GM10266 (cell line): ENCODE results near the gene HOXD12.

Experiments
- DNase-seq: peaks from one replicate; pipeline ENCODE4 v3.0.0; 2012; ENCODE audit errors: extremely low spot score
- TF ChIP-seq, protein P1 (sequence below): IDR thresholded peaks from 2 replicates; pipeline ENCODE4 v1.5.1; 2012; ENCODE audit warnings: mild to moderate bottlenecking, low read depth; ENCODE audit not compliant: control insufficient read depth, insufficient read depth; ENCODE audit errors: missing control alignments

Gene HOXD12

DNA sequence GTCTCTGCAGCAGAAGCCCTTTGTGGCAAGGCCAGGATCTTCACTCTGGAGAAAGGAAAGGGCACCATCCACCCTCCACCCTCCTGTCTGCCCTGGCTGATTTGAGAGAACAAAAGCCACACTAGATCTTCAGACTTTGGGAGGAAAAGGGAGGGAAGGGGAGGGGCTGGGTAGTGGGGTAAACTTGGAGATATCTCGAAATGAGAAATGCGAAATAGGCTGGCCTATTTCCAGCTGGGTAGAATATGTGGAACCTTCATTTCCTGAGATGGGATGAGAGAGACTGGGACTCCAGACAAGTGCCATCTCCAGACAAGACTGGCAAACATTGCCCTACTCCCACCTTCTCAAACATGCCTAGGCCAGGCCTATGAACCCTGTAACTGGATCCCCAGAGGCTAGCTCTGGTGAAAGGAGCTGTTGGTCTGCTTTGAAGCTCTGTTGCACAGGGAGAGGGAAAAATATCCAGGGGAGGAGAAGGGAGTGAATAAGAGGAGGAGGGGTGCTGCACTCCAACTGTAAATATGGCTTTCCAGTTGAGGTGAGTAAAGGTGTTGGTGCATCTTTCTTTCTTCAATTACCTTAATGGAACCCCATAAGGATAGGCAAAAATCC is 1.7 kb downstream of the HOXD12 start:
- DNase-seq, result no peak
- TF ChIP-seq, protein P1, sequence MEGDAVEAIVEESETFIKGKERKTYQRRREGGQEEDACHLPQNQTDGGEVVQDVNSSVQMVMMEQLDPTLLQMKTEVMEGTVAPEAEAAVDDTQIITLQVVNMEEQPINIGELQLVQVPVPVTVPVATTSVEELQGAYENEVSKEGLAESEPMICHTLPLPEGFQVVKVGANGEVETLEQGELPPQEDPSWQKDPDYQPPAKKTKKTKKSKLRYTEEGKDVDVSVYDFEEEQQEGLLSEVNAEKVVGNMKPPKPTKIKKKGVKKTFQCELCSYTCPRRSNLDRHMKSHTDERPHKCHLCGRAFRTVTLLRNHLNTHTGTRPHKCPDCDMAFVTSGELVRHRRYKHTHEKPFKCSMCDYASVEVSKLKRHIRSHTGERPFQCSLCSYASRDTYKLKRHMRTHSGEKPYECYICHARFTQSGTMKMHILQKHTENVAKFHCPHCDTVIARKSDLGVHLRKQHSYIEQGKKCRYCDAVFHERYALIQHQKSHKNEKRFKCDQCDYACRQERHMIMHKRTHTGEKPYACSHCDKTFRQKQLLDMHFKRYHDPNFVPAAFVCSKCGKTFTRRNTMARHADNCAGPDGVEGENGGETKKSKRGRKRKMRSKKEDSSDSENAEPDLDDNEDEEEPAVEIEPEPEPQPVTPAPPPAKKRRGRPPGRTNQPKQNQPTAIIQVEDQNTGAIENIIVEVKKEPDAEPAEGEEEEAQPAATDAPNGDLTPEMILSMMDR, result no peak

DNA sequence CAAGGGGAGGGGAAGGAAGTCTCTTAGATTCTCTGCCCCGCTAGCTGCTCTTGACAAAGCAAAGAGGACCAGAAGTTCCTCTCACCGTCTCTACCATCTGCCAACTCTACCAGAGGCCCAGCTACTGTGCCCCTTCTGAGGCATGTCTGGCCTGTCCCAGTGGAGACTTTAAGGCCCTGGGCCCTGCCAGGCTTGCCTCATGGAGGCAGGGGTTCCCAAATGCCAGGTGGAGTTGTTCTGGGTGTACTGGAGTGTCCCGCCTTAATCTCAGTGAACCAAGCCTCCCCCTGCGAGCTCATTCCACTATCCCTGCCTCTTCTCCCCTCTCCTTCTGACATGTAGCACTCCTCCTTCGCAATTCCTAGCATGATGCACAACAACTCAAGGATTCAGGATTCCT is 2.2 kb downstream of the HOXD12 start:
- DNase-seq, result no peak
- TF ChIP-seq, protein P1, result no peak

DNA sequence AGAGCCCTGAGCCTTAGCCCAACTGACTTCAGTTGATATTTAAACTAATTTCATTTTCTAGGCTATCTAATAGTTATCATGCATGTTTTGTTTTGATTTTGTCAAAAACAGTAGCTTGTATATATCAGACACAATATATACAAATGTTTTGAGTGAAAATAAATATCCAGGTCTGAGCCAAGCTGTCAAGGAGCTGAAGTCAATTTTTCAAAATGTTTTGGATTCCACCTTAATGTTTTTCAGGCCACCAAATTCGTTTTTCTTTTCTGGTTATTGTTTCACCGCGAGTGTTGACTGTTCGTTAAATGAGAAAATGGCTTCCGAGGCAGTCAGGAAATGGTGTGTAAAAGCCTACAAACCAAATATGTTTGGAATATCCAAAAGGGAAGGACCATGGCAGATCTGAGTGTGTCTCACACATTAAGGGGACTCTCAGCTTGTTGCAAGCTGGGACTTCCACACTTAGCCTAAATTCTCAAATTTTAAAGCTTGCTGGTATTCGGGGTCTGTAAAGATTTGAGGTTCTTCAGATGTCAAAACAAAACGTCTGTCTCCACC is 2.8 kb downstream of the HOXD12 start:
- TF ChIP-seq, protein P1, result no peak
- DNase-seq, result no peak

DNA sequence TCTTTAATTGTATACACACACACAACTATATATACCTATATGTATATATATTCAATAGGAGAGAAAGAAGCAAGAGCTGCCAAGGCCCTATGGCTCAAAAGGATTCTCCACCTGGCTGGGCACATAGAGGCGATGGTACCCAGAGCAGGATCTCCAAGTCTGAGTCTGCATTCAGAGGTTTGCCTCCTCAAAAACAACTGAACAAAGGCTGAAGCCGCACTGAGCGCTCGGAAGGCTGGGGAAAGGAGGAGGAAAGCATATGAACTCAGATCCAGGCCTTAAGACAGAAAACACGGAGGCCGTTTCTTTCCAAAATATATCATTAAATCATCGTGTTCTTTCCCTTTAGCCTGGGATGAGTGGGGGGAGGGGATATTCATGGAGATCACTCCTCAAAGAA is 3.6 kb downstream of the HOXD12 start:
- TF ChIP-seq, protein P1, result no peak
- no peak for DNase-seq

DNA sequence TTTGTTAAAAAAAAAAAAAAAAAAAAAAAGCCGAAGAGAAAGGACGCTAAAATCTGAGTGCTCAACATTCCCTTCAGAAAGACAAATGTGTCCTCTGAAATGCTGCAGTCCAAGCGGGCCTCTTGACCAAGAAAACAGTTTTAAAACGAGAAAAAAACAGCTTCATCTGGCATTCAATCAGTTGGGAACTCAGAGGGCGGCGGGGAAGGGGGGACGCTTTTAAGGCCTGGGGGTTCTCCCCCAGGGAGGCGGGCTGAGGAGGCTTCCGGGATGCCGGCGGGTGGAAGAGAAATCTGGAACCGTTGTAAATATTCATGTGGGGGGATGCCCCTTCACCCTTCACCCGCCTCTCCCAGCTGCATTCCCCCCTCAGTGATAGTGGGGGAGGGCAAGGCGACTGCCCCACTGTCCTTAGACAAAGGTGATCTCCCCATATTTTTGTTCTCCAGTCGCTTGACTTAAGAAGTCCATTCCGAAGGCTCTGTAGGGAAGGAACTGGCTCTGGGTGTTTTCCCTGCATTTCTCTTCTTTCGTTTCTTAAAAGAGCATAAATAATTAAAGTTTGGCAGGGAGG is 4.2 kb downstream of the HOXD12 start:
- TF ChIP-seq, protein P1, result no peak
- no peak for DNase-seq

DNA sequence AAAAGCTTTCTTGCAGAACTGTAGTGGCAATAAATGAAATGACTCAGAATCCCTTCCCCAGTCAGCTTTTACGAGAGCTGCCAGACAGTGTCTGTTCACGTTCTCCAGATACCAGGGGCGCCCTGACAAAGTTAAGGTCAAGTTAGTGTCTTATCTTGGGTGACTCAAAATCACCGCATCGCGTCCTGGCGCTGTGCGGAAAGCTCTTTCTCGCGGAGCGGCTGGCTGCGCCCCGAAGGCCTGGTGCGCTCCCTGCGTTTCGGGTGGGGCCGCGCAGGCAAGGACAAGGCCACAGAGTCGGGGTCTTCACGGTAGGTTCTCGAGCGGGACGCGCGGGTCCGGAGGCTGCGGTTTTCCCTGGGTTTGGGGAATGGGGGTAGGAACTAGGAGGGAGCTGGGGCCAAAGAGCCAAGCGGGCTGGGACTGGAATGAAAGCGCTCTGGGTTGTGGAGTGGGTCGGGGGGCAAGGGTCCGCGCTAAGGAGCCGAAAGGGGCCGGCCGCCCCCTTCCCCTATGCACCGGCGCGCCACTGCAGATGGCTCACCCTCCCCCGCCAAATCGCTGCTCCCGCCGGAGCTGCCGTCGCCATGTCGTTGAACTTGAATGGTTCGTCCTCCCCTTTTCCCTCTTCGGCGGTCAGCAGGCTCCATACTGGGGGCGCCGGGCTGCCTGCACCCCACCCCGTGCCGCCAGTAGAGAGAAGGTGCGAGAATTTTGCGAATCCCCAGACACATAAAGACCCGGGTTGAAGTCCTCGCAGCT is 4.9 kb downstream of the HOXD12 start:
- DNase-seq, result no peak
- TF ChIP-seq, protein P1, result no peak
